Measurements from ENCODE around the gene CD70.
"Not testable (repeated sequence)": the region's sequence is repeated elsewhere in the genome, so short reads cannot be mapped to it uniquely, and the experiment has no call there.

The CD70 gene, protein sequence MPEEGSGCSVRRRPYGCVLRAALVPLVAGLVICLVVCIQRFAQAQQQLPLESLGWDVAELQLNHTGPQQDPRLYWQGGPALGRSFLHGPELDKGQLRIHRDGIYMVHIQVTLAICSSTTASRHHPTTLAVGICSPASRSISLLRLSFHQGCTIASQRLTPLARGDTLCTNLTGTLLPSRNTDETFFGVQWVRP

DNA sequence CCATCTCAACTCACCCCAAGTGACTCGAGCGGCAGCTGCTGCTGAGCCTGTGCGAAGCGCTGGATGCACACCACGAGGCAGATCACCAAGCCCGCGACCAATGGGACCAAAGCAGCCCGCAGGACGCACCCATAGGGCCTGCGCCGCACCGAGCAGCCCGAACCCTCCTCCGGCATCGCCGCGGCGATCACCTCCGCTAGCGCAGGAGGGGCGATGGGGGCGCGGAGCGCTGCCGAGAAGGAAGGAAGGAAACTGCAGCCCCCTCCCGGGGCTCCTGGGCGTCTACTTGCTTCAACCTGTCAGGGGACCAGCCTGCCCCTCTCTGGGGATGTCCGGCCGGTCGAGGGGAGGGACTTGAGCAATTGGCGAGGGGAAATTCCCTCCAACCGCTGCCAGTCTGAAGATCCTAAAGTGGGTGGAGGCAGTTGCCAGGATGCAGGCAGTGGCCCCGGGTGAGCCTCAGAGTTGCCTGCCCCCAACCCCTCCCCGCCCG, at the start of gene CD70:
Gene CD70 (minus strand): TSS at position 324 of the 493 bp plus-strand sequence. CDS start 148 bp downstream, at position 176.
- no peak for DNase-seq

GRCh38 chr19:6640333-6640732, 49.4 kb upstream of the CD70 start:
- not testable (repeated sequence) for DNase-seq

DNA sequence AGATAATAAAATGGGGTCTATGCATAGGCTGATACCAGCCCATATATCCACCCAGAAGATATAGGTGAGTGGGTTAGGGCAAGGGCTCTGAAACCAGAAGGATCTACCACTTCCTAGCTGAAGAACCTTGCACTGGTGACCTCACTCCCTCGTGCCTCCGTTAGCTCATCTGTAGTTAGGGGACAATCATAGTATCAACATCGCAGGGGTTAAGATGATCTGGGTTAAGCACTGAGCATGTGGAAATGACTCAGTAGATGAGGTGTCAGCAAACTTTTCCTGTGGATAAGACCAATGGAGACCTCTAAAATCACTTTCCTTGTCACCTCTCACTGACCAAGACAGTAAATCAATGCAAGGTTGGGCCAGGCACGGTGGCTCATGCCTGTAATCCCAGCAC, 48.5 kb upstream of the CD70 start:
- no peak for DNase-seq

DNA sequence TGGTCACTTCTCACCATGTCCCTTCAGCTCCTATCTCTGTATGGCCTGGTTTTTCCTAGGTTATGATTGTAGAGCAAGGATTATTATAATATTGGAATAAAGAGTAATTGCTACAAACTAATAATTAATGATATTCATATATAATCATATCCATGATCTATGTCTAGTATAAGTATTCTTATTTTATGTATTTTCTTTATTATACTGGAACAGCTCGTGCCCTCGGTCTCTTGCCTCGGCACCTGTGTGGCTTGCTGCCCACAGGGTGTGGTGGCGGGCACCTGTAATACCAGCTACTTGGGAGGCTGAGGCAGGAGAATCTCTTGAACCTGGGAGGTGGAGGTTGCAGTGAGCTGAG, 42.5 kb upstream of the CD70 start:
- not testable (repeated sequence) for DNase-seq

DNA sequence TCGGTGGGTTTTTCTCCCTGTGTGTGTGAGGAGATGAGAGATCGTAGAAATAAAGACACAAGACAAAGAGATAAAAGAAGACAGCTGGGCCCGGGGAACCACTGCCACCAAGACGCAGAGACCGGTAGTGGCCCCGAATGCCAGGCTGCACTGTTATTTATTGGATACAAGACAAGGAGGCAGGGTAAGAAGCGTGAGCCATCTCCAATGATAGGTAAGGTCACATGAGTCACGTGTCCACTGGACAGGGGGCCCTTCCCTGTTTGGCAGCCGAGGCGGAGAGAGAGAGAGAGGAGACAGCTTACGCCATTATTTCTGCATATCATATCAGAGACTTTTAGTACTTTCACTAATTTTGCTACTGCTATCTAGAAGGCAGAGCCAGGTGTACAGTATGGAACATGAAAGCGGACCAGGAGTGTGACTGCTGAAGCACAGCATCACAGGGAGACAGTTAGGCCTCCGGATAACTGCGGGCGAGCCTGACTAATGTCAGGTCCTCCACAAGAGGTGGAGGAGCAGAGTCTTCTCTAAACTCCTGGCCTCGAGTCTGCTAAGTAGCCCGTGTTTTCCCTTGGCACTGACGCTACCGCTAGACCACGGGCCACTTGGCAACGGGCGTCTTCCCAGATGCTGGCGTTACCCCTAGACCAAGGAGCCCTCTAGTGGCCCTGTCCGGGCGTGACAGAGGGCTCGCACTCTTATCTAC, 42.0 kb upstream of the CD70 start:
- peak; percentile 72 for DNase-seq

DNA sequence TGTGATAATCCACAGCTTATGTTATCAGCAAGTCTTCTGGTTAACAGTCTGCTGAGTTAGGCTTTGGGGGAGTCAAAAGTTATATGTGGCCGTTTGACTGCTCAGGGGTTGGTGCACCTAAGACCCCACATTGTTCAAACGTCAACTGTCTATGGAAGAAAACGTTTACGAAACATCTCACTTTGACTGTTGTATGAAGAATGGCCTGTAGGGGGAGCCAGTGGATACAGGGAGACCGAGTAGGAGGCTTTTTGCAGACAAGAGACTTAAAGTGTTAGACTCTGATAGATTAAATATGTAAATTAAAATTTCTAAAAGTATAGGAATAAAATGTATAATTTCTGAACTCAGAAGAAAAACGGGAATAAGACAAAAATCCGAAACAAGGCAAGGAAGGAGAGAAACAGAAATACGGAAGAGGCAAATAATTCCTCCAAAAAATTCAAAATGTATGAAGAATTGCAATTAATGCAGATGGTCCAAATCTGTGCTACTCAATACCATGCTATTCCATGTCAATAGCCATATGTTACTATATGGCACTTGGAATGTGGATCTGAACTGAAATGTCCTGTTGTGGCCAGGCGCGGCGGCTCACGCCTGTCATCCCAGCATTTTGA, 41.2 kb upstream of the CD70 start:
- DNase-seq, result peak; percentile 75

DNA sequence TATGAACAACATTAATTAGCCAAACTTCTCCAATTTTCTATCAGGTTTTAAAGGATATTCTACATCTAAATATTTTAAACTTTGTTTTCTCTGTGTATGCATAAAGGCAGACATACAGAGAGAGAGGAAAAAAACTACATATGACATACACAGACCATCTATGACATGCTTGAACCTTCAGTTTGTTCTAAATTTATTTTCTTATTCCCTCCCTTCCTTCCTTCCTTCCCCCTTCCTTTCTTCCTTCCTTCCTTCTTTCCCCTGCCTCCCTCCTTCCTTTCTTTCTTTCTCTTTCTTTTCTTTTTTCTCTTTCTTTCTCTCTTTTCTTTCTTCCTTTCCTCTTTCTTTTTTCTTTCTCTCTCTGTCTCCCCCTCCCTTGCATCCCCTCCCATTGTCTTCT, 35.8 kb upstream of the CD70 start:
- no peak for DNase-seq

GRCh38 chr19:6617374-6617773, 26.4 kb upstream of the CD70 start:
- no peak for DNase-seq

DNA sequence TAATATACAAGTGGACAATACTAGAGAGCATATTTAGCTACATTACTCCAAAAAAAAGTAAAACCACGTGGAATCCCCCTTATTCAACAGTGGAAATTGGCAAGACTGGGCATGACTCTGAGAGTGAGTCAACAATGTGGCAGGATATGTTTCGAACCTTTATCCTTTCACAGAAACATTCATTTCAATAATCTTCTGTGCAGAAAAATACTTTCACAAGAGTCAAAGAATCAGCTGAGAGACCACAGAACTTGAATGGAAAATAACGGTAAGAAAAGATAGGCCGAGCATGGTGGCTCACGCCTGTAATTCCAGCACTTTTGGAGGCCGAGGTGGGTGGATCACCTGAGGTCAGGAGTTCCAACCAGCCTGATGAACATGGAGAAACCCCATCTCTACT, 25.1 kb upstream of the CD70 start:
- DNase-seq, result no peak

DNA sequence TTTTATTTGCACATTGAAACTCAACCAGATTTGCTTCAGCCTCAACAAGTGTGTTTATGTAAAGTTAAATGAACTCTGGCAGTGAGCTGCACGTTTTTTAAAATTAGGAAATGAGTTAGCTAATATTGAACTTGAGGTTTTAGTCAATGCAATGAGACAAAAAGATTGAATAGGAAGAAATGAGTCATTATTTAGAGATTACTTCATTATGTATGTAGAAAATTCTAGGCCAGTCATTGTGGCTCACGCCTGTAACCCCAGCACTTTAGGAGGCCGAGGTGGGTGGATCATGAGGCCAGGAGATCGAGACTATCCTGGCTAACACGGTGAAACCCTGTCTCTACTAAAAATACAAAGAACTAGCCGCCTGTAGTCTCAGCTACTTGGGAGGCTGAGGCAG, 22.8 kb upstream of the CD70 start:
- no peak for DNase-seq

DNA sequence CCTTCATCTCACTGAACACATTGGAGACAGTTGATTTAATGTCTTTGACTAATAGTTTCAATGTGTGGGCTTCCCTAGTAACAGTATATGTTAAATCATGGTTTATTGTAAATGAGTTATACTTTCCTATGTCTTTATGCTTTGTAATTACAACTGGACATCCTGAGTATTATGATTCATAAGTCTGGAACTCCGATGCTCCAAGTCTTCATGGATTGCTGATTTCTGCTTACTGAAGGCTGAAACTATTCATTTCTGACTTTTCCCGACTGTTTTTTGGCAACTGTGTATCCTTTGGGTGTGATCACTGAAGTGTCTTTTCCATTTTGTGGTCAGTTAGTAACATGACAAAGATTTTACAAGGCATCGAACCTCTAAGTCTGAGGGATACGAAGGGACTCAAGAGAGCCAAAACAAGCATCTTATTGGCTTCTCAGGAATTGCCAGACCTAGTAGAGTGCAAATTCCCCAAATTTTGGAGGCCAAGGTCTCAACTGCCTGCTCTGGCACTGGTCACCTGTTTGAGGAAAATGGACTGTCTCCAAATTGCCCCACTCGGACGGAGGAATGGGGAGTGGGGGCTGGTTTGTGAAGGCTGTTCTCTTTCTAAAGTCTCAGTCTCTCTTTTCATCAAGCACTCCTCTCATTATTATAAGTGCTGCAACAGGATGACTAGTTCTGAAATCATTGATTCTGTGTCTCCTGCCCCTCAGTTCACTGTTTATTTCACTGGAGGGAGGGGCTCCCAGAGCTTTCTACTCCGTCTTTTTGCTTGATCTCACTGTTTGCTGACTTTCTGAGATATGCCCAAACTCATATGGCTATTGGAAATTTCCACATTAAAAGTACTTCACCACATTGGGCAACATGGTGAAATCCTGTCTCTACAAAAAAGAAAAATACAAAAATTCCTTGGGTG, 20.2 kb upstream of the CD70 start:
- peak; percentile 67 for DNase-seq

DNA sequence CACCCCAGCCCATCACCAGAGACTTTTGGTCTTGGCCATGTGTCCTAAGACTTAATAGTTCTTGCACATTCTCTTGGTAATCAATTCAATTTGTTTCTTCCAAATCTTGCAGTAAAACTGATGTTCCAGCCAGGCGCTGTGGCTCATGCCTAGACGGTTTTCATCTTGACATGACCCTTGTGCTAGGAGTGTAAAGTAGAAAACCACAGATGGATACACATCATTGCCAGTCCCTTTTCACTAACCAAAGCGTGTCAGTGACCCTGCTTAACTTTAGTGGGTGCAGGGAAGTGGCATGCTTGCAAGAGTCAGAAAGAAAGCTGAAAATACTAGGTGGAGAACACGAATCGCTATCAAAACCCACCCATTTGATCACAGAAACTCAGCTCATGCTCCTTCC, 18.0 kb upstream of the CD70 start:
- no peak for DNase-seq

- not testable (repeated sequence) for DNase-seq
Measured at GRCh38 chr19:6608146-6608545, 17.2 kb upstream of the CD70 start.

GRCh38 chr19:6606276-6607070, 15.5 kb upstream of the CD70 start:
- DNase-seq, result not testable (repeated sequence)

- DNase-seq, result no peak
Measured at GRCh38 chr19:6604906-6605305, 14.0 kb upstream of the CD70 start.

- DNase-seq, result no peak
Measured at GRCh38 chr19:6602729-6603114, 11.8 kb upstream of the CD70 start.

- not testable (repeated sequence) for DNase-seq
Measured at GRCh38 chr19:6601537-6602052, 10.6 kb upstream of the CD70 start.

GRCh38 chr19:6600951-6601536, 10.1 kb upstream of the CD70 start:
- DNase-seq, result not testable (repeated sequence)

- no peak for DNase-seq
Measured at GRCh38 chr19:6599866-6600454, 9.0 kb upstream of the CD70 start.

DNA sequence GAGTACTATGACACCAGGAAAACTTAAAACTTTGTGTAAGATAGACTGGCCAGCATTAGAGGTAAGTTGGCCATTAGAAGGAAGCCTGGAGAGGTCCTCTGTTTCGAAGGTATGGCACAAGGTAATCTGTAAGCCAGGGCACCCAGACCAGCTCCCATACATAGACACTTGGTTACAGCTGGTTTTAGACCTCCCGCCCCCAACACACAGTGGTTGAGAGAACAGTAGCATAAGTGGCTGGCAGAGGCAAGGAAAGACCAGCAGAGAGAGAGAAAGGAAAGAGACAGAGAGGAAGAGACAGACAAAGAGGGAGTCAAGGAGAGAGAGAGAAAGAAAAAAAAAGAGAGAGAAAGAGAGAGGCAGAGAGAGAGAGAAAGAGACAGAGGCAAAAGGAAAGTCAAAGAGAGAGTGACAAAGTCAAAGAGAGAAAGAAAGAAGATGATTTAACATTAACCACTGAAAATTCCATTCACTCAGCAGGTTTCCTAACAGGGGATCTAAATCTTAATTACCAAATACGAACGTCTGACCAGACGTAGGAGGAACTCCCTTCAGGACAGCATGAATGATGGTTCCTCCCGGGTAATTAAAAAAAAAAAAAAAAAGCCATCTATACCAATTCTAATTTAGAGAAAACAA, 7.4 kb upstream of the CD70 start:
- not testable (repeated sequence) for DNase-seq

Measured in right forelimb (tissue), 1 donor.